Endothelial cell (in vitro differentiated cells): Measurements from ENCODE around the gene DIAPH2. TPM values are rescaled to one million over a fixed set of nuclear protein-coding genes. Genes with fewer than 3 reads are reported as not detected.

Source experiments
- DNase-seq: peaks from one replicate; pipeline ENCODE4 v3.0.0; 2021; ENCODE audit warnings: low spot score
- H3K27ac Mint-ChIP-seq: one replicate; pipeline ENCODE4 v1.8.0; 2021; ENCODE audit warnings: mixed read lengths, inconsistent platforms; ENCODE audit not compliant: unreplicated experiment
- H3K27me3 Mint-ChIP-seq: one replicate; pipeline ENCODE4 v1.8.0; 2021; ENCODE audit warnings: mild to moderate bottlenecking, moderate library complexity, mixed read lengths, inconsistent platforms; ENCODE audit not compliant: unreplicated experiment
- H3K36me3 Mint-ChIP-seq: one replicate; pipeline ENCODE4 v1.8.0; 2021; ENCODE audit warnings: mild to moderate bottlenecking, low read depth, mixed read lengths, inconsistent platforms; ENCODE audit not compliant: unreplicated experiment
- H3K4me1 Mint-ChIP-seq: one replicate; pipeline ENCODE4 v1.8.0; 2021; ENCODE audit warnings: mild to moderate bottlenecking, mixed read lengths, inconsistent platforms; ENCODE audit not compliant: unreplicated experiment
- H3K4me3 Mint-ChIP-seq: one replicate; pipeline ENCODE4 v1.8.0; 2021; ENCODE audit warnings: mild to moderate bottlenecking, mixed read lengths, inconsistent platforms; ENCODE audit not compliant: unreplicated experiment
- H3K9me3 Mint-ChIP-seq: one replicate; pipeline ENCODE4 v1.8.0; 2021; ENCODE audit warnings: mixed read lengths, inconsistent platforms; ENCODE audit not compliant: unreplicated experiment
- total RNA-seq: library from RNA; stranded (reverse); fragmentation: NEBNext Ultra II Directional; extraction: Animal tissue kit (Norgen Biotek cat#: 25700); gene quantifications from one replicate; pipeline ENCODE4 v1.2.1, GENCODE V29; 2021; ENCODE audit not compliant: unreplicated experiment
- TF ChIP-seq, protein P1 (sequence below): fragments of 200-600 bp; sonication (generic); IDR thresholded peaks from one replicate; pipeline ENCODE4 v1.5.0; 2021; ENCODE audit warnings: antibody characterized with exemption; ENCODE audit not compliant: unreplicated experiment

The DIAPH2 gene
- total RNA-seq, 1 donor from 2014 or later: 45.3 TPM

DNA sequence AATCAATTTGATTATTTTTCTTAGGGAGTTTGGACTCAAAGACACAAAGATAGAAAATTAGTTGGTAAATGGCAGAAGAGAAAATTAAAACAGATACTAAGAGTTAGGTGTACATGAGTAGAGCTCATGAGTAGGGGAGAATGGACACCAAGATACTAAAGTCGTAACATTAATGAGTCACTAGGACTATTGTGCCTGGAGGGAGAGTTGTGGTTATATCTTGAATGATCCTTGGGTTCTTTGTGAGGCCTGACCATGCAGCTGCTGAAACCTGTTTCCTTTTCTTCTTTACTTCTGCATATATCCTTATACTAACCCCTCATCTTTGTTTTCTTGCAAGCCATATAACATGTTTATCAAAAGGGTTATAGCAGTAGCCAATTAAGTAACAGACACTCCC lies 731.8 kb downstream of the DIAPH2 start:
- peaks cover 1% of the 10 kb centered on the region for H3K27me3 Mint-ChIP-seq
- no peaks in the 10 kb centered on the region for H3K36me3 Mint-ChIP-seq
- DNase-seq: no peak
- no peaks in the 10 kb centered on the region for H3K4me1 Mint-ChIP-seq
- no peaks in the 10 kb centered on the region for H3K9me3 Mint-ChIP-seq
- H3K27ac Mint-ChIP-seq: no peak overlapping the region
- no peak overlapping the region for H3K4me3 Mint-ChIP-seq
- TF ChIP-seq, protein P1, sequence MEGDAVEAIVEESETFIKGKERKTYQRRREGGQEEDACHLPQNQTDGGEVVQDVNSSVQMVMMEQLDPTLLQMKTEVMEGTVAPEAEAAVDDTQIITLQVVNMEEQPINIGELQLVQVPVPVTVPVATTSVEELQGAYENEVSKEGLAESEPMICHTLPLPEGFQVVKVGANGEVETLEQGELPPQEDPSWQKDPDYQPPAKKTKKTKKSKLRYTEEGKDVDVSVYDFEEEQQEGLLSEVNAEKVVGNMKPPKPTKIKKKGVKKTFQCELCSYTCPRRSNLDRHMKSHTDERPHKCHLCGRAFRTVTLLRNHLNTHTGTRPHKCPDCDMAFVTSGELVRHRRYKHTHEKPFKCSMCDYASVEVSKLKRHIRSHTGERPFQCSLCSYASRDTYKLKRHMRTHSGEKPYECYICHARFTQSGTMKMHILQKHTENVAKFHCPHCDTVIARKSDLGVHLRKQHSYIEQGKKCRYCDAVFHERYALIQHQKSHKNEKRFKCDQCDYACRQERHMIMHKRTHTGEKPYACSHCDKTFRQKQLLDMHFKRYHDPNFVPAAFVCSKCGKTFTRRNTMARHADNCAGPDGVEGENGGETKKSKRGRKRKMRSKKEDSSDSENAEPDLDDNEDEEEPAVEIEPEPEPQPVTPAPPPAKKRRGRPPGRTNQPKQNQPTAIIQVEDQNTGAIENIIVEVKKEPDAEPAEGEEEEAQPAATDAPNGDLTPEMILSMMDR: no peak

DNA sequence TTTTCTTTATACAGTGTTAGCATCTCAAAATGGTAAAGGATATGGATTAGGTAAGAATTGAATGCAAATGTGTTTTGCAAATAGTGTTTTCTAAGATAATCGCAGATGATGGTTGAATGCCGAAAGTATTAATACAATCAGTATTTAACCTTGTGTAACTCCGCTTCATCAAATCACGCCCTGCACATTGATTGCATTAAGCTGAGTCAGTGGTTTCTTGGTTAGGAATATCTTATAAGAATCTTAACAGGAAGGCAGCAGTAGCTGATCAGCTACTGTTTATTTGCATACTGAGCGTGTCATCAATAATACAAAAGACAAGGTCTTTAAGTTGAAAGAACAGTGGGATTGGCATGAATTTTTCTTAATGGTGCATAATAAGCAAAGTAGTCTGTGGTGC lies 744.5 kb downstream of the DIAPH2 start:
- H3K4me1 Mint-ChIP-seq: no peaks in the 10 kb centered on the region
- no peak overlapping the region for H3K4me3 Mint-ChIP-seq
- H3K9me3 Mint-ChIP-seq: no peaks in the 10 kb centered on the region
- TF ChIP-seq, protein P1: no peak
- H3K27me3 Mint-ChIP-seq: no peaks in the 10 kb centered on the region
- no peak for DNase-seq
- no peak overlapping the region for H3K27ac Mint-ChIP-seq
- H3K36me3 Mint-ChIP-seq: no peaks in the 10 kb centered on the region

DNA sequence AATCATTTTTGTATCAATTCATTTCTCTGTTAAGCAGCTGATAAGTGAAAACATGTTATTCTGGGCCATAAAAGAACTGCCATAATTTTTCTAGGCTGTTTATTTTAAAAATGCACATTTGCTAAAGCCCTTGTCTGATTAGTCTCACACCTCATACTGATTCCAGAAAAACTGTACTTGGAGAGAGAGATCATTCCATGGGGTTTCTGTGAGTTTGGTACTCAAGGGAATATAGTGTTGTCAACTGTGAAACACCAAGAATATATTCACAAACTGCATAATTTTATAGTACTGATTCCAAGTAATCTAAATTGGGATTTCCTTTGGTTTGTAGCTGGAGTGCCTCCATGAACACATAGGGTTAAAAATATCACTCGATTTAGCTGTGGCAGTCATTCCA lies 746.6 kb downstream of the DIAPH2 start:
- no peak overlapping the region for H3K27ac Mint-ChIP-seq
- H3K4me1 Mint-ChIP-seq: no peaks in the 10 kb centered on the region
- H3K27me3 Mint-ChIP-seq: no peaks in the 10 kb centered on the region
- H3K9me3 Mint-ChIP-seq: no peaks in the 10 kb centered on the region
- H3K36me3 Mint-ChIP-seq: no peaks in the 10 kb centered on the region
- TF ChIP-seq, protein P1: no peak
- H3K4me3 Mint-ChIP-seq: no peak overlapping the region
- no peak for DNase-seq

DNA sequence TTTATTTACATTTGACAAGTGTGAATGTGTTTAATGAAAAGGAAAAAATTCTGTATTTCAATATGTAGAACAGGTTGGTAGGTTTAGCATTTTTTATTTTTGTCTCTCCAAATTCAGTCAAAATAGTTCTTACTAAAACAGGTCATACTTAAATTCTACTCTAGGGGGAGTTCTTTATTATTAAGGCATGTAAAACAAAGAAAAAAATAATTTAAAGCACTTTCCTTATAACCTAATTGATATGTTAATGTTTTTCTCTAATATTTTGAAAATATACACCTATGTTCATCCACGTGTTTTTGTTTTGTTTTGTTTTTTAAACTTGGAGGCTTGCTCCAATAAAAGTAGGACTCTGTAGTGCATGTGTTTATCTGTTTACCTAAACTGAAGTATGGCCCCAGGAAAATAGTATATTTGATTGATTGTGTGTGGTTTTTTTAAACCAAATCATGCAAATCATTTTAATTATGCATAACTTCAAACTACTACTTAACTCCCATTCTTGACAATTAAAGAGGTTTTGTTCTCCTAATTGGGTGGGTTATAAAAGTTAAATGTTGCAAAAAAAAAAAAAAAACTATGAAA lies 761.7 kb downstream of the DIAPH2 start:
- no peak overlapping the region for H3K27ac Mint-ChIP-seq
- H3K9me3 Mint-ChIP-seq: no peaks in the 10 kb centered on the region
- TF ChIP-seq, protein P1: peak; percentile 50
- peaks cover 2% of the 10 kb centered on the region for H3K27me3 Mint-ChIP-seq
- no peak for DNase-seq
- no peak overlapping the region for H3K4me3 Mint-ChIP-seq
- peaks cover 15% of the 10 kb centered on the region for H3K4me1 Mint-ChIP-seq
- H3K36me3 Mint-ChIP-seq: no peaks in the 10 kb centered on the region

DNA sequence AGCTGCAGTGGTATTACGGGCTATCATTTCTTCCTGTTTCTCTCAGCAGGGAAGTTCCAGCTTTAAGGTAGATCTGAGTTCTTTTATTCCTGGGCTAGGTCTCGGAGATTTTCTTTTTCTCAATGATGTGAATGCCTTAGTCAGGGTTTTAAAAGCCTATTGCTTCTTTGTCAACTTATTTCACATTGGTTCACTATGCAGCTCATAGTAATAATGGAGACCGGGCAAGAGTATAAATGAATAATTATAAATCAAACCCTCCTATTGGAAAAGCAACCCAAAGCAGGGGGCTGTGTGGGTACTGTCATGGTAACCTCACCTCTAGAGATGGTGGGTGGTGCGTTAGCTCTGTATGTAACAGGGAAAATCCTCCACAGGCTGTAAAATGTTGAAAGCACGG lies 762.7 kb downstream of the DIAPH2 start:
- no peaks in the 10 kb centered on the region for H3K36me3 Mint-ChIP-seq
- H3K27me3 Mint-ChIP-seq: peaks cover 2% of the 10 kb centered on the region
- TF ChIP-seq, protein P1: no peak
- H3K9me3 Mint-ChIP-seq: no peaks in the 10 kb centered on the region
- peaks cover 15% of the 10 kb centered on the region for H3K4me1 Mint-ChIP-seq
- no peak overlapping the region for H3K27ac Mint-ChIP-seq
- no peak overlapping the region for H3K4me3 Mint-ChIP-seq
- no peak for DNase-seq
